ENCODE results near the gene SEZ6L.

The SEZ6L gene

GRCh38 chr22:26169315-26170111 lies at the start of gene SEZ6L:
Gene SEZ6L (plus strand): TSS chr22:26169462. CDS start chr22:26169670, 208 bp downstream.
- intact Hi-C loops (cut with DNase I), result no loop called here
- DNase-seq, result peak in 39 of 42 donors; percentile 9 to 70 (median 40)

GRCh38 chr22:26122920-26123468 lies 46.3 kb upstream of the SEZ6L start:
- intact Hi-C loops (cut with DNase I), result no loop called here
- DNase-seq, result no peak

- intact Hi-C loops (cut with DNase I), result no loop called here
- DNase-seq, result no peak
Observed at GRCh38 chr22:26124991-26125725, 44.1 kb upstream of the SEZ6L start.

DNA sequence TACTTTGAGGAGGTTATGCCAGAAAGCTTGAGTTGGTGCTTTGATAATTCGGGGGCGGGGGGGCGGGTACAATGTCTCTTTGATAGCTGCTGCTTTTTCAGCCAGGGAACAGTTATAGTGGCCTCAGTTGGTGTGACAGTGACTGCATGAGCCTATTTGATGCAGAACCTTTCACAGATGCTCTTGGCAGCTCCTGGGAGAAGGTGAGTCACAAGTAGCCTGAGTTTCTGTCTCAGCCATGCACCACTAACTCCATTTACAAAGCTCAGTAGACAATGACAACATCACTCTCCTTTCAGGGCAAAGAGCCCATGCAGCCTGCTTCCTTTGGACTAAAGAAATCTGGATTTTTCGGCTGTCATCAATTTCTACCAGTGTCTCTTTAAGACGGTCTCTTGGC lies 42.1 kb upstream of the SEZ6L start:
- intact Hi-C loops (cut with DNase I), result no loop called here

GRCh38 chr22:26127556-26127955 lies 41.7 kb upstream of the SEZ6L start:
- intact Hi-C loops (cut with DNase I), result no loop called here
- no peak for DNase-seq

More for the DNA sequence above, 42.1 kb upstream of the SEZ6L start:
- no peak for DNase-seq

DNA sequence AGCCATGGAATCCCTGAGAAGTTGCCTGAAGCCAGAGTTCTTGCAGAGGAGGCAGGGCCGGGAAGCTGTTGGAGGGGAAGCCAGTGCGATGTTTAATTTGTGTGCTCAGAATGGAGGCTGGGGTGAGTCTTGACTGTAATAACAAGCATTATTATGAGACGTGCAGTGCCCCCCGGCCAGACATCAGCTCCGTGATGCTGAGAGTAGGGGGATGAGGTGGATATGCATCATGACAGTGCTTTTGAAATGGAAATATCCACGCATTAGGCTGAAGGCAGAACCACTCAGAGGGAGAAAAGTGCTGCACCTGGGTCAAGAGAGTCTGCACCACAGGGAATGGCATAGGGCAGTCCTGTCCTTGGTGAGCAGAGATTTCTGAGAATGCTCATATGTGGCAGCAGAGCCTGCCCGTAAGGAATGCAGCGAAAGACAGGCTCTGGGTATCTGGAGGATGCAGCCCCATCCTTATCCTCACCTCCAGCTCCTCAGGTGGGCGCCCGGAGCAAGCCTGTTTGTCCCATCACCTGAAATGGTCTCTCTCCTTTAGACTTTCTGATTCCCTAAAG lies 37.6 kb upstream of the SEZ6L start:
- intact Hi-C loops (cut with DNase I), result no loop called here
- DNase-seq, result no peak

DNA sequence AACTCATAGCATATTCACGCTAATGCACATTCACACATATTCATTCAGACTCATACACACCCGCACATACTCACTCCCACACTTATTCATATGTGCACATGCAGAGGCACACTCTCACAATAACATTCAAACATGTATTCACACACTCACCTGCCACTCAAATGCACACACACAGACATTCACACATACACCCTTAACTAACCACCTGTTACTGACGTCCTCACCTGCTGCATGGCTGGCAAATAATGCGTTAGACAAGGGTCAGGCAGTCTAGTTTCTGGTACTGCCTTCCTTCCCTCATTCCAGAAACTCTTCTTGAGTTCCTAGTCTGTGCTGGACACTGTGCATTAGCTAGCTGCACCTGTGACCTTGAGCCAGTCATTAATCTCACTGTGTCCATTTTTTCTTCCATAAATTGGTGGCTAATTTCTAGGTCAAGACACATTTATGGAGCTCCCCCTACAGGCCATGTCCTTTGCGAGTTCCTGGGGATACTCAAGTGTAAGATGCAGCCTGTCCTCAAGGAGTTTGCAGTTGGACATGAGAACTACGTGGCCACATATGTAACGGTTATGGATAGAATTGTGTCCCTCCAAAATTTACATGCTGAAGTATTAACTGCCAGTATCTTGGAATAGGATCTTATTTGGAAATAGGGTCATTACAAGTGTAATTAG lies 34.5 kb upstream of the SEZ6L start:
- DNase-seq, result no peak
- intact Hi-C loops (cut with DNase I), result no loop called here

GRCh38 chr22:26135806-26136205 lies 33.5 kb upstream of the SEZ6L start:
- intact Hi-C loops (cut with DNase I), result no loop called here
- DNase-seq, result no peak

DNA sequence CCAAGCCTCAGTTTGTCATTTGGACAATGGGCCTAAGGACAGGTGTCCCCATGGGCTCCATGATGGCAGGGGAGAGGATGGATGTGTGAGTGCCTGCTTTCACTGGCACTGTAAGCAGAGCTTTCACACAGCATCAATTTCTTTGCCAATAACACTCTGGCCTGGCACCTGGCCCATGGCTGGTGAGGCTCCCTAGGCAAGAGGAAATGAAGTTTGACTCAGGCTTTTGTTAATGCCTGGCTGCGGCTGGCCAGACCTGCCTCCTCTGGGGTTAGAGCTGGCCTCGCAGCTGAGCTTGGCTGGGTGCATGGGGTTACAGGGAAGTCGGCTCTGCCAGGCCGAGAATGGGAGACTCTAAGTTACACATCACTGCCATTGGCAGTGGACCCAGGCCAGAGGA lies 30.0 kb upstream of the SEZ6L start:
- peak in 36 of 42 donors; percentile 2 to 70 (median 33) for DNase-seq

GRCh38 chr22:26141831-26142230 lies 27.4 kb upstream of the SEZ6L start:
- intact Hi-C loops (cut with DNase I), result no loop called here
- no peak for DNase-seq

More for the DNA sequence above, 30.0 kb upstream of the SEZ6L start:
- intact Hi-C loops (cut with DNase I), result no loop called here

DNA sequence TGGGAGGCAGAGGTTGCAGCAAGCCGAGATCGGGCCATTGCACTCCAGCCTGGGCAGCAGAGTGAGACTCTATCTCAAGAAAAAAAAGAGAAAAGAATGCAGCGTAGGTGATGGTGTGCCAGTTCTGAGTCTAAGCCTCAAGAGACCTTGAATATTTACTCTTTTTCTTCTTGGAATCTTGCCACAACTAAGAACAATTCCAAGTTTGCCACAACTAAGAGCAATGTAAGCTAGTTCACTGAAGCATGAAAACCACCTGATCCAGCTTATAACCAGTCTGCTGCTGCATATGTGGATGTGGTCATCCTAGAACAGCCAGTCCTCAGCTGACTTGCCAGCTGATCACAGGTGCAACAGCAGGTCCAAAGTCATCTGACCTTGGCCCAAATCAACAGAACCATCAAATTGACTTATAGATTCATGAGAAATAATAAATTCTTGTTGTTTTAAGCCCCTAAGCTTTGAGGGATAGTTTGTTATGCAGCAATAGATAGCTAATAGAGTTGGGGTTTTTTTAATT lies 25.4 kb upstream of the SEZ6L start:
- intact Hi-C loops (cut with DNase I), result no loop called here
- DNase-seq, result no peak

- DNase-seq, result no peak
- intact Hi-C loops (cut with DNase I), result no loop called here
Observed at GRCh38 chr22:26159886-26160285, 9.4 kb upstream of the SEZ6L start.

- intact Hi-C loops (cut with DNase I), result no loop called here
- no peak for DNase-seq
Observed at GRCh38 chr22:26161746-26162145, 7.5 kb upstream of the SEZ6L start.

GRCh38 chr22:26162926-26163325 lies 6.3 kb upstream of the SEZ6L start:
- intact Hi-C loops (cut with DNase I), result no loop called here
- DNase-seq, result no peak

DNA sequence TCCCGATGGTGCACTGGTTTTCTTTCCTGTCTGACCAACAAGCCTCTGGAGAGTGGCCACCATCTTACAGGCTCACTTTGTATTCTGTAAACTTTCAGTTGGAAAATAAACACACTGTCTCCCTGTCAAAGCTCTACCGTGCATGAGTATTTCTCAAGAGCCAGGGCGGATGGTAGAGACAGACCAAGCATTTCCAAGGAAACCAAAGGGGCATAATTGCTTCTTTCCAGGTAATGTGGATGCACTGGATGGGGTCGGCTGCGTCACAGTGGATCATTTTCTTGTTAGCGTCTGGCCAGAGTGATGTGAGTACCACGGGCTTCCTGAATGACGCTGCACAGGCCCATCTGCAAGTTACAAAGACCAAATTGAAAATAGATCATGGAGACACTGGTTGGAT lies 5.1 kb upstream of the SEZ6L start:
- intact Hi-C loops (cut with DNase I), result no loop called here
- DNase-seq, result no peak

- DNase-seq, result peak in 6 of 42 donors; percentile 5 to 46 (median 10)
- intact Hi-C loops (cut with DNase I), result no loop called here
Observed at GRCh38 chr22:26168330-26168851, 871 bp upstream of the SEZ6L start.

GRCh38 chr22:26168939-26169314 lies 335 bp upstream of the SEZ6L start:
- intact Hi-C loops (cut with DNase I), result no loop called here
- peak in 13 of 42 donors; percentile 3 to 44 (median 18) for DNase-seq

GRCh38 chr22:26170112-26170492 lies 840 bp downstream of the SEZ6L start:
- DNase-seq, result no peak
- intact Hi-C loops (cut with DNase I), result no loop called here

Data from head of caudate nucleus (tissue), 42 donors.